GM12864 (cell line): ENCODE results near the gene CREG1.

Experiments used
- DNase-seq: peaks from one replicate; pipeline ENCODE4 v3.0.0-alpha.2; 2011; ENCODE audit warnings: low read depth
- H3K4me3 ChIP-seq: 2 replicates; pipeline ENCODE4 v1.5.1; 2011; ENCODE audit warnings: mild to moderate bottlenecking, low read depth, low read length, control low read depth
- CTCF ChIP-seq: IDR thresholded peaks from 2 replicates; pipeline ENCODE4 v1.5.1; 2011; ENCODE audit warnings: low read depth, mild to moderate bottlenecking, moderate library complexity, low read length, control low read depth, inconsistent platforms; ENCODE audit errors: missing control alignments

Gene CREG1

GRCh38 chr1:167554028-167554779 is 642 bp upstream of the CREG1 start:
- DNase-seq: no peak
- peak overlapping the region; percentile 90 for H3K4me3 ChIP-seq
- TF ChIP-seq CTCF: no peak

- TF ChIP-seq CTCF: no peak
- DNase-seq: no peak
- no peak overlapping the region for H3K4me3 ChIP-seq
These were observed 2.2 kb downstream of the CREG1 start for GRCh38 chr1:167551362-167551761.

GRCh38 chr1:167548059-167548932 is 5.3 kb downstream of the CREG1 start:
- H3K4me3 ChIP-seq: no peak overlapping the region
- no peak for DNase-seq

GRCh38 chr1:167546935-167547334 is 6.6 kb downstream of the CREG1 start:
- no peak overlapping the region for H3K4me3 ChIP-seq
- no peak for DNase-seq
- TF ChIP-seq CTCF: no peak

More at GRCh38 chr1:167548059-167548932, 5.3 kb downstream of the CREG1 start:
- no peak for TF ChIP-seq CTCF

- no peak for TF ChIP-seq CTCF
- no peak for DNase-seq
- no peak overlapping the region for H3K4me3 ChIP-seq
These were observed 8.2 kb downstream of the CREG1 start for GRCh38 chr1:167545349-167545748.

- DNase-seq: no peak
- H3K4me3 ChIP-seq: no peak overlapping the region
- TF ChIP-seq CTCF: no peak
These were observed 9.0 kb downstream of the CREG1 start for GRCh38 chr1:167544447-167545093.
